NCI-H146 (cell line): ENCODE measurements around the gene C5.
"Not testable (repeated sequence)": the region's sequence is repeated elsewhere in the genome, so short reads cannot be mapped to it uniquely, and the experiment has no call there.

Experiments used
- DNase-seq: peaks from one replicate; lab custom pipeline; 2025; lab: John Stamatoyannopoulos, UW

C5 gene

DNA sequence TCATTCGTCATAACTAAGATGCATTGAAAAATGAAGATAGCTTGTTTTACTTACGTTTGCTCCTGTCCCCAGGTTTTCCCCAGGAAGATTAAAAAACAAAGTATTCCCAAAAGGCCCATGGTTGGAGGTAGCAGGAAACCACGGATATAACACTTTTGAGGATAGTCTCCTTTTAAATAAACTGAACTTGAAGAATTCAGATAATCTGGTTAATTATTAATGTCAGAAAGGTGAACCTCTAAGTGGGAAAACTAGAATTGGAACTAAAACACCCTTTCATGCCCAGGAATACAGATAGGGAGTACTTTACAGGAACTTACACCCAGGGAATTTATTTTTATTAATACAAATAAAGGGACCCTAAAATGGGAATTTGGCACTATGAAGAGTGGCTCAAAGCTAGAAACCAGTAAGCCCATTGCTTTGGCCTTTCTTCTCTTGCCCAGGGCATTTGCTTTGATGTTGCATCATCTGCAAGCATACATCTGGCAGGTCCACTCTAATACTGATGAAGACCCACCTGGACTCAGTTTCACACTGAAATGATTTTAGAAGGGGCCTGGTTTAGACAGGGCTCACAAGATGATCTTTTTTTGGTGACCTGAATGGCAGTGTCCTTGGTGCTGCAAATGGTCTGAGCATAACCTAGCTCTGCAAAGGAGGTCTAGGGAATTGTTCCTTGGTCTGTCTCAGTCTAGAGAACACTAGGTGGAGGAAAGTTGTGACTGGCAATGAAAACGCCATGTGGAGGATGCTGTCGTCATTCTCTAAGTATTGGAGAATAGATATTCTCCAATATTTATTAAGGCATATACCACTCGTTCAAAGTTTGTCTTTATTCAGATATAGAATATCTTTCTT is at the start of gene C5:
TSS of gene C5 (minus strand) at position 148 of the 861 bp plus-strand sequence. CDS start at position 119, 29 bp downstream.
- DNase-seq = no peak

DNA sequence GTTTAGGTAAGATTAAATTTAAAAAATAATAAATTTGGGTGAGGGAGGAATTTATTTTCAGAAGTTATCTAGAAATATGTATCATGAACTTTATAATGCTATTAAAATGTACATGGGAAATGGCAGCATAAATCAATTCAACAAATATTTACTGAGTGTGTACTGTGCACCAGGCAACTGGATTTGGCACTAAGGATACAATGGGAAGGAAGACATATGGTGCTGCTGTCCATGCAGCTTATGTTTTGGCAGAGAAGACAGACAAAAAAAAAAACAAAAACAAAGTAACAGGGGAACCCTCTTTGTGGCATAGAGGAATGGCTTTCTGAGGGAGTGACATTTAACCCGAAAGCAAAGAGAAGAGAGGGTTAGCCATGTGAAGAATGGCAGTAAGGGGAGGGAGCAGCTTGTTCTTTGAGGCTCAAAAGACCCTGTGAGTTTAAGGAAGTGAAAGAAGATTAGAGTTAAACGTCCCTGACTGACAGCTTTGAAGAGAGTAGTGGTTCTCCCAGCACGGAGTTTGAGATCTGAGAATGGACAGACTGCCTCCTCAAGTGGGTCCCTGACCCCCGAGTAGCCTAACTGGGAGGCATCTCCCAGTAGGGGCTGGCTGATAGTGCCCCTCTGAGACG is 48.6 kb upstream of the C5 start:
- no peak for DNase-seq

DNA sequence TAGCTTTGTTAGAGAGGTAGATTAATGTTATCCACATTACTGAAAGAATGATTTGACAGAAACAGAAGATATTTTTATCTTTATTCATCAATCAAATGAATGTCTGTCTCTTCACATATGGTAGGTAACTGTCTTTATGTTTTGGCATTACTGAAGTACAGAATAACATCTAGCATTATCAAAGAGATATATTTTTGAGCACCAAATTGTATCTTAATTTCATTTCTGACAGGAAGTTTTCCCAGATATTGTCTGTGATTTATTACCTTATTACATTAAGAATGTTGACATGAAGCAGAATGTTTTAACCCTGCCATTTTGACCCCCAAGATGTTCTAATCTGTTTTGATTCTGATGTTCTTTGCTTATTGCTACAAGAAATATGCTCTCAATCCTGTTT is 45.0 kb upstream of the C5 start:
- no peak for DNase-seq

DNA sequence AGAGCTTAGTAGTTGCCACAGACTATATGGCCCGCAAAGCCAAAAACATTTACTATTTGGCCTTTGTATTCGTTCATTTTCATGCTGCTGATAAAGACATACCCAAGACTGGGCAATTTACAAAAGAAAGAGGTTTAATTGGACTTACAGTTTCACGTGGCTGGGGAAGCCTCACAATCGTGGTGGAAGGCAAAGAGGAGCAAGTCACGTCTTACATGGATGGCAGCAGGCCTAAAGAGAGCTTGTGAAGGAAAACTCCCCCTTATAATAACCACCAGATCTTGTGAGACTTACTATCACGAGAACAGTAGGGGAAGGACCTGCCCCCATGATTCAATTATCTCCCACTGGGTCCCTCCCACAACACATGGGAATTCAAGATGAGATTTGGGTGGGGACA is 40.7 kb upstream of the C5 start:
- not testable (repeated sequence) for DNase-seq

DNA sequence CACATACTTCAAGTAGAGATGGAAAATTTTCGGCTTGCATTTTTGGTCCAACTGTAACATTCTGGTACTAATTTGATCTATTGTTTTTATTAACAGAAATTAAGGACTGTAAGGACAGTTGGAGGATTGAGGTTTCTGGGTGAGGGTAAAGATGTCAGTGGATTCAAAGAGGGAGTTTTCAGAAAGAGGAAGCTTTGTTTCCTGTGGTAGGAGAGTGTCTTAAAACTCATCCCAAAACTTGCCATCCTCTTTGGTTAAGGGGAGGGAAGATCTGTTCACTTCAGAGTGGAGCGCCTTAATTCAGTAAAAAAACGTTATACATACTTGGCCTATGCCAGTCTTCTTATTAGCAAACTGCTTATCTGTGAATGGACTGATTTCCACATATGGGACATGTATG is 38.5 kb upstream of the C5 start:
- DNase-seq = no peak

DNA sequence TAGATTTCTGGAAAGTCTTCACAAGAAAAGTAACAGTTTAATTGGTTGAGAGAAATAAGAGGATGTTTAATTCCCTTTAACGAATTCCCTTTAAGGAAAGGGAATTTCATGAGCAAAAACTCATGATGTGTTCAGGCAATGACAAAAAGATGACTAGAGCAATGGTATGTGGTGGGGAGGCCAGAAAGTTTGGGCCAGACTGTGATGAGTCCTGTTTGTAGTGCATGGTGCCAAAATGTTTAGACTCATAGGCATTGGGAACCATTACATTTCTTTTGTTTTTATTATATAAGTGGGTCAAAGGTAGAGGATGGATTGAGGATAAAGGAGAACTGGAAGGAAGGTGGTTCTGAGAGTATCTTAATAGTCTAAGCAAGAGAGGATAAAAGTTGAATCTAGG is 35.6 kb upstream of the C5 start:
- DNase-seq = no peak

DNA sequence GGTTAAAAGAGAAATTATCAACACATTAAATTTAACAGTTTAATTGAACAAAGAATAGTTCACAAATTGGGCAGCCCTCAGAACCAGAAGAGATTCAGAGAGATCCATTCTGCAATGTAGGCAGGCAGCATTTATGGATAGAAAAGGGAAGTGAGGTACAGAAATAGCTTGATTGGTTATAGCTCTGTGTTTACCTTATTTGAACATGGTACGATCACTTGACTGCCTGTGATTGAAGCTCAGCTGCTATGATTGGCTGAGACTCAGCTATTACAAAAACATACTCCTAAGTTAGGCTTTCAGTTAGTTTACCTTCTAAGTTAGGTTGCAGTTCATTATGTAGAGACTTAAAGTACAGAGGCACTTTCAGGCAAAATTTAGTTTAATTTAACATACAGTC is 32.0 kb upstream of the C5 start:
- no peak for DNase-seq

DNA sequence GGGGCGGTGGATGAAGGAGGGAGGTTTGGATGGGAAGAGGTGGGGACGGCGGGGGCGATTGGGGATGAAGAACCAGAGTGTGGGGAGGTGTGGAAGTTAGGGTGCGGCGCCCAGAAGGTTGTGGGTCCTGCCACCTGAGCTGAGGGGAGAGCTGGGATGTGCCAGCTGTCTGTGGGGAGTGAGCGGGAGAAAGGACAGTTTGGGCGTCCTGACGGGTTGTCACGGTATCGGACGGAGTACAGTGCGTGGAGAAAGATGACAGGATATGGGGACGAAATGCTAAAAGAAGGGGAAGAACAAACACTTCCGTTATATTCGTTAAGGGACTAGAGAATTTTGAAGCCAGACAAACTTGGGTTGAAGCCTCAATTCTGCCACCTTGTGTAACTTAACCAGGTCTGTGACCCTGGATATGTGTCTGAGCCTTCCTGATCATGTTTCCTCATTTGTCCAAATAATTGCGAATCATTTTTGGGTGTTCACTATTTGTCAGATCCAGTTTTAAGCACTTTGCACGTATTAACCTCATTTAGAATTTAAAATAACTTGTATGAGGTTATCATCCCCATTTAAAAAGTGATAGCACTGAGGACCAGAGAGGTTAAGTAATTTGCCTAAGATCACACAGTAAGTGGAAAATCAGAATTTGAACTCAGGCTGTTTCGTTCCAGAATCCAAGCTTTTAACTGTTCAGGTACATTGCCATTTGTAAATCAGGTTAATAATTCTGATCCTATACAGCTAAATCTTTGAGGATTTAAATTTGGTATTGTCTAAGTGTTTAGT is 25.4 kb upstream of the C5 start:
- DNase-seq = no peak

DNA sequence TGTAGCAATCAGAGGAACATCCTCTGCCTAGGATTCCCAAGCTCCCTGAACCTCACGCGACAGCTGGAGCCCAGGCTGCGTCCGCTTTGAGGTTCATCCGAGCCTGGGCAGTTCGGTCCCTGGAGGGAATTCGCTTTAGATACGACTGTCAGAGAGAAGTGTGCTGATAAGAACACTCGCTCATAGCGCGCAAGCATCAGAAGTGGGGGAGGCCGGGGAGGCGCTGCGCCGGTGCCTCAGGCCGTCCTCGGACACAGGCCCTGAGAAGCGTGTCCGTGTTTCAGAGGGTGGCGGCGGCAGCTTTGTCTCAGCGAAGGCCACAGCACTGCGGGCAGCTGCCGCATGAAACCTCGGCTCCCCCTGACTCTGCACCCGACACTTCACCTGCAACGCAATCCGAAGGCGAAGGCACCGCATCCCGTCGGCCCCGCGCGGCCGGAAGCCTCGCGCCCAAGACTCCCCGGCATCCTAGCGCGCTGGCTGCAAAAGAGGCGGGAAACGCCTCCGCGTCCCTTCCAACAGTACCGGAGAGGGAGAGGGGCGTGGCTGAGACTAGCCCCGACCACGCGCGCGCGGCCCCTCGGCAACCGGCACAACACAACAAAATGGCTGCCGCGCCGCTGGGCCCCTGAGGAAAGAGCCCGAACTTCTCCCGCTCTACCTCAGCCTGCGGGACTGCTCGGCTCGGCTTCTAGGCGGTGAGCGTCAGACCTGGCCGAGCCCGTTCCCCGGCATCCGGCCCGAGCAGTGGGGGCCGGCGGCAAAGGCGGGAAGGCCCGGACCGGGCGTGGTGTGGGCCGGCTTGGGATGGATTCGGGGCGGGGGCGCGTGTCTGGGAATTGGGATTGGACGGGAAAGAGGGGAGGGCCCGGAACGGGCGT is 24.5 kb upstream of the C5 start, which contains the start of gene CNTRL:
TSS of gene CNTRL (plus strand) at position 586 of the 881 bp plus-strand sequence. CDS start 13,372 bp downstream, outside the sequence.
- peak; percentile 89 for DNase-seq

DNA sequence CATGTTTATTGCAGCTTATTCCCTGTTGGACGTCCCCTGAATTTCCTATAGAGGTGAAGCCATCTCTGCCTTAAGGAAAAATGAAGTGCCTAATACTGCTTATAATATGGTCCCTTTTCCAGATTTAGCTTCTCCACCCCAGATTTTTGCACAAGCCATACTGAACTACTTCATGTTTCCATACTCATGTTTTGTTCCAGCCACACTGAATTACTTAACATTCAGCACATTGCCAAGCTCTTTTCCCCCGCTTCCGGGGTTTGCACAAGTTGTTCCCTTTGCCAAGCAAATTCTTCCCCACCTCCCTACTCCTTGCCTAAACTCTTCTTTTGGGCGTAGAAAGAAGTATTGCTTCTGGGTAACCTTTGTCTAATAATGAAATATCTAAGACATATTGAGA is 23.0 kb upstream of the C5 start:
- DNase-seq = peak; percentile 5

DNA sequence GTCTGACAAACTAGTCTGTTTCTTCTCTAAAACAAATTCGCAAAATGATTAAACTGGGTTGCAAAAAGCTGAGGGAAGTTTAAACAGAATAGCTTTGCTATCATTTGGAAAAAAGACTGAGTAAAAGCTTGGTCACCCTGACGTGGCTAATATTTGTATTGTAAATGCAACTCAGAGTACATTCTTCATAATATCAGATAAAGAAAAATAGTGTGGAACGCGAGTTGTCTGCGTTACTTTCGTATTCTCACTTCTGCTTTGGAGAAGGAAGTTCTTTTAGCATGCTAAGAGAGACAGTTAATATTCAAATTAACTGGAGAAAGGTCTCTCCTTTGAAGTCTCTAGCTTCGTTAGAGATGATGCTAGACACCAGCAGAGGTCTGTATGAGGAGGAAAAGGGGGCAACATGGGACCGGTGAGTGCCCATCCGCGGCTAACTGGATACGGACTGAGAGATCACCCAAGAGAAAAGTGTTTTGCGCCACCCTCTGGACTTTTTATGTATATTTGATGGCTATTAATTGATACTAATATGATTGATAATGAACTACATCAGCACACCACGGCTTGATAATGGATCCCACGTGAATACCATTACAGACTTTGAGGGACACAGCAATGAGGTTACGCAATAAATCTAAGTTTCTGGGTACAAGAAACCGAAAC is 21.8 kb upstream of the C5 start:
- DNase-seq = no peak

DNA sequence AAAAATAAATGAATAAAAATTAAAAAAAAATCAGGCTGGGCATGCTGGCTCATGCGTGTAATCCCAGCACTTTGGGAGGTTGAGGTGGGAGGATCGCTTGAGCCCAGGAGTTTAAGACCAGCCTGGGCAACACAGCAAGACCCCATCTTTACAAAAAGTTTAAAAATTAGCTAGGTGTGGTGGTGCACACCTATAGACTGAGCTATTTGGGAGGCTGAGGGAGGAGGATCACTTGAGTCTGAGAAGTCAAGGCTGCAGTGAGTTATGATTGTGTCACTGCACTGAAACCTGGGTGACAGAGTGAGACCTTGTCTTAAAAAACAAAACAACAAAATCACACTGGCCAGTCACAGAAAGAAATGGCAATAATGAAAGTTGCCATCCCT is 21.3 kb upstream of the C5 start:
- no peak for DNase-seq

DNA sequence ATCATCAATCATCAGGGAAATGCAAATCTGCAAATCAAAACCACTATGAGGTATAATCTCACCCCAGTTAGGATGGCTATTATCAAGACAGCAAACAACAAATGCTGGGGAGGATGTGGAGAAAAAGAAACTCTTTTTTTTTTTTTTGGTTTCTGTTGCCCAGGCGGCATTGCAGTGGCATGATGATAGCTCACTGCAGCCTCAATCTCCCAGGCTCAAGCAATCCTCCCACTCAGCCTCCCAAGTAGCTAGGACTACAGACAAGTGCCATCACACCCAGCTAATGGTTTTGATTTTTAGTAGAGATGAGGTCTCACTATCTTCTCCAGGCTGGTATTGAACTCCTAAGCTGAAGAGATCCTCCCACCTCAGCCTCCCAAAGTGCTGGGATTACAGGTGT is 19.3 kb upstream of the C5 start:
- DNase-seq = no peak

DNA sequence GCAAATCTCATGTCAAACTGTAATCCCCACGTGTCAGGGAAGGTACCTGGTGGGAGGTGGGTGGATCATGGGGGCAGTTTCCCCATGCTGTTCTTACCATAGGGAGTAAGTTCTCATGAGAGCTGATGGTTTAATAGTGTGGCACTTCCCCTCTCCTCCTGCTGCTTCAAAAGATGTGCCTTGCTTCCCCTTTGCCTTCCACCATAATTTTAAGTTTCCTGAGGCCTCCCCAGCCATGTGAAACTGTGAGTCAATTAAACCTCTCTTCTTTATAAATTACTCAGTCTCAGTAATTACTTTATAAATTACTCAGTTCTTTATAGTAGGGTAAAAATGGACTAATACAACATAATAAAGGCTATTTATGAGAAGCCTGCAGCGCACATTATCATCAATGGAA is 17.6 kb upstream of the C5 start:
- no peak for DNase-seq

DNA sequence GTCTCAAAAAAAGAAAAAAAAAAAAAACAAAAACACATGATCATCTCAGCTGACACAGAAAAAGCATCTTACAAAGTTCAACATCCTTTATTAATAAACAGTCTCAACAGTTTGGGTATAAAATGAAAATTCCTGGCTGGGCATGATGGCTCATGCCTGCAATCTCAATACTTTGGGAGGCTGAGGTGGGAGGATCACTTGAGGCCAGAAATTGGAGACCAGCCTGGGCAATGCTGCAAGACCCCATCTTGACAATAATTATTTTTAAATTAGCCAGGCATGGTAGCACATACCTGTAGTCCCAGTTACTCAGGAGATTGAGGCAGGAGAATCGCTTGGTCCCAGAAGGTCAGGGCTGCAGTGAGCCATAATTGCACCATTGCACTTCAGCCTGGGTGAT is 16.8 kb upstream of the C5 start:
- DNase-seq = no peak

DNA sequence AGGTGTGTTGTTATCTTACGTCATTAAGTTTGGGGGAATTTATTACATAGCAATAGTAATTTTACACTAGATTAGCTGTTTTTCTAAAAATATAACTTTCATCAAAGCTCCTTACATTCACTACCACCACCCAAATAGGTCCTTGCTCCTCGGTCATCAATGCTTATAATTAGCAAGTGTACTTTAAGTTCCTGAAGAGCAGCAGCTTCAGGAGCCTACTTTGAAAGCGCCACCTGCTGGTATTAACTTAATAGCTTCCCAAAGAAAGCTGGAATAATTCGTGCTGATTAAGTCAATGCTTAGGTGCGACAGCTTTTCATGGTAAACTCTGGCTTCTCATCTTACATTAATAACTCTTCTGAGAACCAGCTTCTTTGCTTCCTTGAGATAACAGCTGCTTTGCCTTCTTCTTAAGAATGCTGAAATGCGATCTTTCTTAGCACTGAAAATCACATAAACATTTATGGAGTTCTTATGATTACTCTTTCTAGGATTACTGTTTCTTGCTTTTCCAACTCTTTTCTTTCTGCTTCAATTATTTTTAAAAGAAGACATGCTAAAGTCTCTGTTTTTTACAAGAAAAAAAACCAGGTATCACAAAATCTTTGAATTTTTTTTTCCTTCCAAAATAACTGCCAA is 10.0 kb upstream of the C5 start:
- DNase-seq = peak; percentile 44

DNA sequence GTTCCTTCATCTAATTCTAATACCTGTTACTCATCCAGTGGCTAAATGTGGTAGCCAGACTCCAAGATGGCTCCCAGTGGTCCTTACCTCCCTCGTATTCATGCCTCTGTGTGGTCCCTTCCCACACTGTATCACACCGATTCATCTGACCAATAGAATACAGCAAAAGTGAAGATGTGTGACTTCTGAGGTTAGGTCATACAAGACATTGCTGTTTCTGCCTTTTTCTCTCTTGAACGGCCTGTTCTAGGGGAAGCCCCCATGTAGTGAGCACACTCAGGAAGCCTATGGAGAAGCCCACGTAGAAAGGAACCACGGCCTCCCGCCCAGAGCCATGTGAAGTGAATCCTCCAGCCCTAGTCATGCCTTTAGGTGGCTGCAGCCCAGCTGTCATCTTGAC is 9.4 kb upstream of the C5 start:
- no peak for DNase-seq

DNA sequence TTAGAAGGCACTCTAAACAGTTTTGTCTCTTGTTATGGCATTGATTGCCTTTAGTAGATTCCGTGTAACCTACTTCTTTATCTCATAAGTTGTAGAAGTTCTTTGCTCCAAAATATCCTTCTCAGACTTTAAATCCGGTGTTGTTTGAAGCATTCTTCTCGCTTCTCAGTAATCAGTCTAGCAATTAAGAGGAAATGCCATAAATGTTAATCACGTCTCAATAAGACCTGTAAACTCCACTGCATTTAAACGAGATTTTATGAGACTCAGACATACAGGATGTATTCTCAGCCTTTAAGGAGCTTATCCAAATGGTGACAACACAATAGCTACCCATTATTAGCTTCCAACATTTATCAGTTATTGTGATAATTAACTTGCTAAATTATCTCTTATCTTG is 7.7 kb upstream of the C5 start:
- DNase-seq = no peak

DNA sequence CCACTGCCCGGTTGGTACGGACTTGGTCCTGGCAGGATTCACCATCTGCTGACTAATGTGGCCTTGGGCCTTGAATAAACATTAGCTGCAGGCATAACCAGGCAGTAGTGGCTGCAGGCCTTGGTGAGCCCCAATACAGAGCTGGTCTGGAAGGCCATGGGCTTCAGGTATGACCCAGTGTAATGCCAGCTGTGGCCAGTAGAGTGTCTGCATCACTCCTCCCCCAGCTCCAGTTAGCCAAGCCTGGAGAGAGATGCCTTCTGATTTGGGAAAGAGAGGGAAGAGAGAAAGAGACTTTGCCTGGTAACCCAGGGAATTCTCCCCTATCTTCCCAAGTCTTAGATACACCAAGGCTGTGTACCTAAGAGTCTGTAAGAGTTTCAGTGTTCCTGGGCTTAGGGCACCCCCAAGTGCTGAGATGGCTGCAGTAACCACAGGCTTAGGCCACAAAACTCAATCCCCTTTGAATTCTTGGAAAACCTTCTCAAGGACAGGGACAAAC is 5.6 kb upstream of the C5 start:
- no peak for DNase-seq

DNA sequence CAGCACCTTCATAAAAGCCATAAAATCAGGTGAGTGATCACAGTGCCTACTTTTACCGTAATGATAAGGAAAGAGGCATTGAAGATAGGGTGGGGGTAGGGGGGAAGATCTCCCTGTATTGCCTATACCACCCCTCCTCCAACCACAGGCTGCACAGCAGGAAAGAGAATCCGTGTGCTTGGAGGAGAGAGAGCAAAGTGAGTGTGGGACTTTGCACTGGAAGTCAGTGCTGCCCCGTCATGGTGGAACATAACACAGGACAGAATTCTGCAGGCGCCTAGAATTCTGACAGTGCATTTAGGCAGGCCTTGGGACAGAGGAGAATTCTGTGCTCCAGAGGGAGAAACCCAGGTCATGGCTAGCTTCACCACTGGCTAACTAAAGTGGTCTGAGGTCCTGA is 3.5 kb upstream of the C5 start:
- no peak for DNase-seq

DNA sequence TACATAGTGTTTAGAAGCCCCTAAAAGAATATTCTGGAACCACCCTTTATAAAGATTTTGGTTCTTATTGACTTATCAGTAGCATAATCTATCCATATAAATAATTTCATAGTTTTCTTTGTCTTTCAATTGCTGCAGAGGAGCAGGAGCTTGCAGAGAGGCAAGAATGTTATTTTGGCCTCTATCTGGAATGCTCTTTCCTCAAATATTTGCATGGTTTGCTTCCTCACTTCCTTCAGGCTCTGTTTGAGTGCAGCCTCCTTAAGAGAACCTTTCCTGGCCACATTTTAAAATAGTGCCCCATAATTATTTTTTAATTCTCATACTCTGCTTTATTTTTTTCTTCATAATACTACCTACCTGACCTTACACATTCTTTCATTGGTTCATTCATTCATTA is 1.5 kb downstream of the C5 start:
- no peak for DNase-seq
